ENCODE data around the gene TBC1D9. TPM values are rescaled to one million over a fixed set of nuclear protein-coding genes. Genes with fewer than 3 reads are reported as not detected.

The TBC1D9 gene
- total and polyA plus RNA-seq, 9 donors, result 13.2 to 28.8 (median 21.4) TPM

DNA sequence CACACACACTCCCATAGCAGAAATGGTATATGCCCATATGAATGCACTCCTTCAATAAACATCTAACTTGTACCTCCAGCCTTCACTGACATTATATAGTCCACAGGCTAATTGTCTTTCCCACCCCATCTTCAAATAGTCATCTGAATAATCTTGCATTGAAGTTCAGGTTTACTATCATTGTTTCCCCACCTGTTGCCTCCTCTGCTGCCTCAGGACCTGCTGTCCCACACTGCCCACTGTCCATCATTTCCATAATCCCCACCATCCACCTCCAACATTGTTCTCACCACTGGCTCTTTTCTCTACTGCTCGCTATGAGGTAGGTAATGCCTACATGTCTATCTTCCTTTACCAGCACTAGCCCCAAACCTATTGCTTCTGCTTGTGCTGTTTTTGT lies 66.1 kb downstream of the TBC1D9 start:
- Histone ChIP-seq H3K4me1 (ENCODE audit: insufficient read depth) (peaks cover 6% of the 10 kb centered on the region), H3K4me3 (no peak overlapping the region), H3K27me3 (no peaks in the 10 kb centered on the region), H3K36me3 (no peaks in the 10 kb centered on the region), H3K9me3 (no peaks in the 10 kb centered on the region), H3K27ac (no peak overlapping the region)
- WGBS, 3 donors, result 90 to 98% (median 98%) methylated on average over 1 of the region's 1 CpG
- intact Hi-C loops (cut with DNase I), result no loop called here
- no peak for TF ChIP-seq POLR2A (IDR thresholded peaks at IDR 0.05)
- TF ChIP-seq CTCF (IDR thresholded peaks at IDR 0.05), result no peak
- no peak for TF ChIP-seq EP300 (IDR thresholded peaks at IDR 0.05)
- DNase-seq, result no peak

DNA sequence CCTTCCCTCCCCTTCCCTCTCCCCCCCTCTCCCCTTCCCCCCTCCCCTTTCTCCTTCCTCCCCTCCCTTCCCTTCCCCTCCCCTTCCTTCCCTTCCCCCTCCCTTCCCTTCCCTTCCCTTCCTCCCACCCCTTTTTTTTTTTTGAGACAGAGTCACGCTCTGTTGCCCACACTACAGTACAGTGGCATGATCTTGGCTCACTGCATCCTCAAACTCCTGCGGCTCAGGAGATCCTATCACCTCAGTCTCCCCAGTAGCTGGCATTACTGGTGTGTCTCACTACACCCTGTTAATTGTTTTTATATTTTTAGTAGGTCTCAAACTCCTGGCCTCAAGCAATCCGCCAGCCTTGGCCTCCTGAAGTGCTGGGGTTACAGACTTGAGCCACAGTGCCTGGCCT lies 66.6 kb downstream of the TBC1D9 start:
- 94 to 96% (median 96%) methylated on average over 3 of the region's 3 CpGs for WGBS, 3 donors
- Histone ChIP-seq H3K27me3 (no peaks in the 10 kb centered on the region), H3K36me3 (no peaks in the 10 kb centered on the region), H3K4me3 (no peak overlapping the region), H3K9me3 (no peaks in the 10 kb centered on the region), H3K4me1 (ENCODE audit: insufficient read depth) (peaks cover 5% of the 10 kb centered on the region), H3K27ac (no peak overlapping the region)
- TF ChIP-seq POLR2A (IDR thresholded peaks at IDR 0.05), result no peak
- TF ChIP-seq EP300 (IDR thresholded peaks at IDR 0.05), result no peak
- TF ChIP-seq CTCF (IDR thresholded peaks at IDR 0.05), result no peak
- intact Hi-C loops (cut with DNase I), result no loop called here
- DNase-seq, result no peak

DNA sequence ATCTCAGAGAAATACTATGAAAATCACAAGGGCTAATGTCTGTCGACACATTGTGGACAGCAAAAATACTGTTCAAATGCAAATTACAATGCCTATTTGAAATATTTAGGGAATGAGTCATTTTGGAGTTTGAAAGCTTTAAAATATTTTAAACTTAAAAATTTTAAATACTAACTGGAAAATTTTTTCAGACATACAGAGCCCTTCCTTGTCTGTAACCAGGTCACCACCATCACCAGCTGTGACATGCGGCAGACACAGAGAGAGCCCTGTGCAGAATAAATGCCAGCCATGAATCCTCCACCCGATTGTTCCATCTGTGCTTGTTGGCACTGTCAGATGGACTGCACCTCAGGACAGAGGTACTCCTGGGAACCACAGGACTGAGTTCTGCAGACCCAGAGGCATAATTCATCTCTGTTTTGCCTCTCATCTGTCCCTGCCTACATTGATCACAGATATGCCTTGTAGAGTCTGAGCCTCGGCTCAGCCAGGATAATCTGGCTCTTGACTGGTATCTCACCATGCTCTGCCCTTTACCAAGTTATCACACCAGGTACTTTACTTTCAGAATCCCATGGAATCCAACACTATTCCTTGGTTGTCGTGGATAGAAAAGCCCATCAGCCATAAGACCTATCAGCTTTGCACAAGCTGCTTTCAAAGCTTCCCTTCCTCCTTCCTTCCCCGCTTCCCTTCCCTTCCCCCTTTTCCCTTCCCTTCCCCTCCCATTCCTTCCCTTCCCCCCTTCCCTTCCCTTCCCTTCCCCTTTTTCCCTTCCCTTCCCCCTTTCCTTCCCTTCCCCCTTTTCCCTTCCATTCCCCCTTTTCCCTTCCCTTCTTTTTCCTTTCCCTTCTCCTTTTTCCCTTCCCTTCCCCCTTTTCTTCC lies 67.2 kb downstream of the TBC1D9 start:
- 90 to 97% (median 92%) methylated on average over 6 of the region's 6 CpGs for WGBS, 3 donors
- intact Hi-C loops (cut with DNase I), result no loop called here
- H3K4me3 ChIP-seq, result no peak overlapping the region
- no peak overlapping the region for H3K27ac ChIP-seq
- peaks cover 5% of the 10 kb centered on the region for H3K4me1 ChIP-seq (ENCODE audit: insufficient read depth)
- H3K36me3 ChIP-seq, result no peaks in the 10 kb centered on the region
- DNase-seq, result no peak
- H3K9me3 ChIP-seq, result no peaks in the 10 kb centered on the region
- TF ChIP-seq POLR2A (IDR thresholded peaks at IDR 0.05) (no peak), CTCF (IDR thresholded peaks at IDR 0.05) (no peak), EP300 (IDR thresholded peaks at IDR 0.05) (no peak)
- no peaks in the 10 kb centered on the region for H3K27me3 ChIP-seq

DNA sequence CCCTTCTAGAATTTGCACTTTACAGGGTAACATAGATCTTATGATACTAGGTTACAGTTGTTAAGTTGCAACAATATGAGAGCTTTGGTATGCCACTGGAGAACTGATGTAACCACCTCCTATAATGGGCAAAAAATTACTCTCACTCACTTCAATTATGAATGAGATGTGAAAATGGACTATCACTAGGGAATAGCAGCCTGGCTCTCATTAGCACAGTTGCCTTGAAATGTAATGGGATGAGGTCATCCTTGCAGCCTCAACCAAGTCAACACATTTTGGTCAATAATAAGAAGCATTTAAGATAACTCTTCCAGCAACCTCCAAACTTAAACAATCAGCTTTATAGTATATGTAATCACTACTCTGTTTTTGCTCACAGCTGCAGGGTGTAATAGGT lies 69.4 kb downstream of the TBC1D9 start:
- TF ChIP-seq POLR2A (IDR thresholded peaks at IDR 0.05) (no peak), EP300 (IDR thresholded peaks at IDR 0.05) (no peak), CTCF (IDR thresholded peaks at IDR 0.05) (no peak)
- Histone ChIP-seq H3K27ac (no peak overlapping the region), H3K4me3 (no peak overlapping the region), H3K4me1 (ENCODE audit: insufficient read depth) (peaks cover 3% of the 10 kb centered on the region), H3K9me3 (no peaks in the 10 kb centered on the region), H3K36me3 (no peaks in the 10 kb centered on the region), H3K27me3 (no peaks in the 10 kb centered on the region)
- intact Hi-C loops (cut with DNase I), result no loop called here
- no peak for DNase-seq
